8988T (cell line): ENCODE measurements around the gene SIRPG.
"Not testable (repeated sequence)": the region's sequence is repeated elsewhere in the genome, so short reads cannot be mapped to it uniquely, and the experiment has no call there.

Experiments
- DNase-seq: peaks from one replicate; pipeline ENCODE4 v3.0.0; 2011

The SIRPG gene

DNA sequence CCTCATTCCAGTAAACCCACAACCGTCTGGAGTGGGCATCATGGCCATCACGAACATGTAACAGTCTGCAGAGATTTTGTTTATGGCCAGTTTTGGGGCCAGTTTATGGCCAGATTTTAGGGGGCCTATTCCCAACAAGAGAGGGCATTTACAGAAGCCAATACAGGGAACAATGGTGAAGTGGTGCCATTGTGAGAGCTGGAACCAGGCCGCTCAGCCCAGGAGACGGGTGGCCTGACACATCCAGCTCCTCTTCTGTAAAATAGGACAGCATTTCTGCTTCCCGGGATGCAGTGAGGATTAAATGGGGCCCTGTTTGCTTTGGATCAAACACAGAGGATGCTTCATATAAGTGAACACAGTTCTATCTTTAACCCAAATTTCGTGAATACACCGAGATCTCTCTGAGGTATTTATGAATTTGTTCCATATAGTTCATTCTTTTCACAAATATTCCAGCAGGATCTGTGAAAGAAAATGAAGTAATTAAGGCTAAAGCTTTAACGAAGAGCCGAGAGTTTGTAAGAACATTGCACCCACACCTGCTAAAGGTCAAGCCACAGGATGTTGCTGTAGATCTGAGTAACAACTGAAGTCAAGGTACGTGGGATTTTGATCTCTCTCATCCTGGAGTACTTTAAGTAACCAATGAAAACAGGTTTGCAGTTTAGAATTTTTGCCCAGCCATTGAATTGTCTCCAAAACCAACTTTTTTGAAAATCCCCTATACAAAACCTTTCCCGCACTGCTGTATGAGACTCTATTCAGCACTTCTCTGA is 14.5 kb upstream of the SIRPG start:
- no peak for DNase-seq

DNA sequence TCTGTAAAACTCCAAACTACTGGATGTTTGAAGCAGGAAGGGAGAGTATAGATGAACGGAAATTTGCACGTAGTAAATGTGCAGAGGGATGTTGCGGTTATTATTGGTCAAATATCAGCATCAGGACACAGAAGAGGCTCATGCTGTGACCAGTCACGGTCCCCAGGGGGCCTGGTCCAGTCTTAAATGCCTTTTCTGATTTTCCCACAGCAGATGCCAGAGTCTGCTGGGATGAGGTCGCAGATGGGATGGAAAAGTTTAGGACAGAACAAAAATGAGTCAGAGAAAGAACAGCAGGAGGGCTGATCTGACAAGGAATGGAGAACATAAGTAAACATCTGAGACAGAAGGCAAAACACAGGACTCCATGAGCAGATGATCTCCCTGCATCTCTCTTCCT is 11.7 kb upstream of the SIRPG start:
- DNase-seq: no peak

DNA sequence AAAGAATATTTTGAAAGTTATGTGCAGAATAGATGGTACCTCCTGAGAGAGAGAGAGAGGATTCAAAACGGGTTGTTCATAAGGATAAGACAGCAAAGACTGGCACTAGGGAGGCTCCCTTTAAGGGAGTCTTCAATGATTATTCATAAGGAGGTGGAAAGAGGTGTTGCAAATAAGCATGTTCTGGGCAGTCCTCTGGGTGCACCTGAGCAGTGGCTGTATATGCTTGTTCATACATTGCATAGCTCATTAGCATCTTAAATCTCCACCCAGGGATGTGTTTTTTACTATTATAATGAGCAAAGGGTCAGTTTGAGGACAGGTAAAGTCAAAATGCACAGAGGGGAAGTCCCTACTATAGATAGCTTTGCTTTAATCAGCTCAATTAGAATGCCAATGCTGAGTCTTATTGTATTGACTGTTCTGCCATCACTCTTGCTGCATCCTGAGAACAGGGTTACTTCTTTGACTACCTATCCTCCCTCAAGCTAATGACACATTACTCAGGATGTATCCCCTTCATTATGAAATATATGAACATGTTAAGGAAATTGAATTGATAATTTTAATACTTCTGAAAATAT is 10.0 kb upstream of the SIRPG start:
- no peak for DNase-seq

DNA sequence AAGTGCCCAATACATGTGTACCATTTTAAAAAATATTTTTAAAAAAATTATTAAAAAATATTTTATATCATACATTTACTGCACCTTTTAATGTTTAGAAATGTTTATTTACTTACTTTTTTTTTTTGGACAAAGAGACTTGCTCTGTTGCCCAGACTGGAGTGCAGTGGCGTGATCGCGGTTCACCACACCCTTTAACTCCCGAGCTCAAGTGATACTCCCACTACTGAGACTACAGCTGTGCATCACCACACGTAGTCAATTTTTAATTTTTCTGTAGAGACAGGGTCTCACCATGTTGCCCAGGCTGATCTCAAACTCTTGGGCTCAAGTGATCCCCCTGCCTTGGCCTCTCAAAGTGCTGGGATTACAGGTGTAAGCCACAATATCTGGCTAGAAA is 9.2 kb upstream of the SIRPG start:
- DNase-seq: no peak

DNA sequence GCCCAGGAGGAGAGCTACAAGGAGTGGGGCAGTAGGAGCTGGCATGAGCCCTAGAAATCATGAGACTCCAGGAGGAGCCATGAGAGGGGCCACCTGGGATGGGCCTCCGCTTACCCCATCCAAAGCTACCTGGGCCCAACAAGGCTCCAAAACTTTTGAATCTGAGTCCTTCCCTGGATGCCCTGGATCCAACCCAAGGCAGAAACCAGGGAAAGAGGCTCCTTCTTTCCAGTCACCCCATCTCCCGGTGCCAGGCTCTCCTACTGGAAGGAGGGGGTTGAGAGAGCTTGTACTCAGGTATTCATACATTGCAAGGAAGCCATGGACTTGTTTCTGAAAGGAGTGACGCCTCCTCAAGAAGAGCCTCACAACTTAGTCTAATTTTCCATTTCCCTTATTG is 7.8 kb upstream of the SIRPG start:
- DNase-seq: no peak

DNA sequence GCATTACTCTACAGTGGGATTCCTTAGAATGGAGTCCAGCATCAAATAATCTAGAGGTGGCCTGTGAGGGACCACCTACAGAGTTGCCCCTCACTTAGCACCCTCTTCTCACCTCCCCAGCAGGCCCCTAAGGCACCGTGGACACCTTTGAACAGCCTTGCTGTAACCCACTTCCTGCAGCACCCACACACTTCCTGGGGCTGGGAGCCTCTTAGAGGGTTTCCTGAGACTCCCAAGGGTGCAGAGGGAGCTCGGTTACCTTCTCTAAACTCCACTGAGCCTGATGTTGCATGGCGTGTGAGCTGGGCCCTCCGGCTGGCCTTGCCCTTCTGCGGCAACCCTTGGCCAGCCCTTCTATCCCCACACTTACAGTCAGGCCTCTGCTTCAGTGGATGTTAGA is 7.3 kb upstream of the SIRPG start:
- no peak for DNase-seq

DNA sequence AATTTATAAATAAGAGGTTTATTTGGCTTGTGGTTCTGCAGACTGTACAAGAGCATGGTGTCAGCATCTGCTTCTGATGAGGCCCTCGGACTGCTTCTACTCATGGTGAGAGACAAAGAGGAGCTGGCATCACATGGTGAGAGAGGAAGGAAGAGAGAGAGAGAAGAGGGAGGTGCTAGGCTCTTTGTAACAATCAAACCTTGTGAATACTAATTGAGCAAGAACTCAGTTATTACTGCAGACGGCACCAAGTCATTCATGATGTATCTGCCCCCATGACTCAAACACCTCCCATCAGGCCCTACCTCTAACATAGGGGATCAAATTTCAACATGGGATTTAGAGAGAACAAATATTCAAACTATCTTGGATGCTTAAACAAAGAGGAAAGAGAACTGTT is 6.3 kb upstream of the SIRPG start:
- no peak for DNase-seq

DNA sequence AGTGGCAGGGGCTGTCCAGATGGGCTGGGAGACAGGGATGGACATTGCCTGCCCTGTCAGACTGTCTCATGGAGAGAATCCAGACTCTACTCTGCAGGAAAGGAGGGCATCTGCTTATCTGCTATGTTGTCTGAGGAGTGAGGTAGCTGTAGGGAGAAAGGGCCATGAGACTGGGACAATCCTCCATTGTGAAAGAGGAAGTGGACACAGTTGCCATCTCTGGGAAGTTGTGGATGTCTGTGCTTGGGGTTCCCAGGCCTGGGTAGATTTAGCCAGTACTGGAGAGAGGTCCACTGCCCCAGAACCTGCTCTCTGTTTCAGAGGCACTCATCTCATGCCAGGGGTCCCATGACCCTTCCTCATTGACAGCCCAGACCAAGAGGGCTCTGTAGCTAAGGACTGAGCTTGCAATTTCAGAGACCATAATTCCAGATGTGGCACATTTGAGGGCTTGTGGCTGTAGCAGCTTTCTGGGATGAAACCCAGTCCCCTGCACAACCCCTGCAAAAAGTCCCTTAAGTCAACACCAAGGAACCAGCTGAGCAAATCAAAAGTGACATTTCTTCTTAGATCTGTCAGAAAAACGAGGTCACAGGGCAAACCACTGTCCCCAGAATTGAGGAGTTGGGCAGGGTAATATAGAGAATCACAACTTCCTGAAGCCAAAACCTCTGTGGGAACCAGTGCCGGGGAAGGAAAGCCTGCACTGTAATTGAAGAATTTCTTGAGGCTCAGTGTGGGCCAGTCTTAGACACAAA is 4.1 kb upstream of the SIRPG start:
- no peak for DNase-seq

DNA sequence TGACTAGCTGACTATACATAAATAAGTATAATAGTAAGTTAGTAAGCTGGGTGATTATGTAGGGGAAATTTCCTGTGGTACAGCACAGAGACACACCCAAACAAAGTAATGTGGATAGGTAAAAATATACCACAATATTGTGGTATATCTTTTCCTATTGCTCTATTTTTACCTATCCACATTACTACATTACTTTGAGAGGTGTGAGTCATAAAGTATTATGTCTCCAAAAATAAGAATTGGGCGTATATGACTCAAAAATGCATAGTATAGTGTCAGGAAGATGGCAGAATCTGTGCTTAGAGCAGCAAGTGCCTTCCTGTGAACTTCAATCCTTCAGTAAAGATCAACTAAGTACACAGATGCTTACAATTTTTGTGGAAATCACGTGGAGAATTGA is 2.7 kb upstream of the SIRPG start:
- DNase-seq: no peak

DNA sequence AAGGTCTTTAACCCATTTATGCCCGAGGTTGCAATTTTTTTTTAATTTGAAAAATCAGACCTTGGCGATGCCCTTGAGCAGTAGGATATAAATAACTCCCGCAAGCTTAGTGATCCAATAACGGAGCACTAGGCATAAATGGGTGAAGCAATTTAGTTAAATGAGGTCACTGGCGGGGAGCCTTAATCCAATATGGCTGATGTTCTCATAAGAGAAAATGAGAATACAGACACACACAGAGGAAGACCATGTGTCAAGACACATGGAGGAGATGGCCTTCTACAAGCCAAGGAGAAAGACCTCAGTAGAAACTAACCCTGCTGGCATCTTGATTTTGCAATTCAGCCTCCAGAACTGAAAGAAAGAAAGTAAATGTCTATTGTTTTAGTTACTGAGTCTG is 735 bp downstream of the SIRPG start:
- DNase-seq: no peak

DNA sequence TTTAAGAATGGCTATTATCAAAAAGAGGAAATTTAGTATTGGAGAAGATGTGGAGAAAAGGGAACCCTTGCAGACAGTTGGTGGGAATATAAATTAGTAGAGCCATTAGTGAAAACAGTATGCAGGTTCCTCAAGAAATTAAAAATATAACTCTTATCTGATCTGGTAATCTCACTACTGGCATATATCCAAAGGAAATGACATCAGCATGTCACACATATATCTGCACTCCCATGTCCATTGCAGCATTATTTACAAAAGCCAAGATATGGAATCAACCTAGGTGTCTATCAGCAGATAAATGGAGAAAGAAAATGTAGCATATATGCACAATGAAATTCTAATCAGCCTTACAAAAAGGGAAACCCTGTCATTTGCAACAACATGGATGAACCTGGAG is 2.6 kb downstream of the SIRPG start:
- DNase-seq: no peak

DNA sequence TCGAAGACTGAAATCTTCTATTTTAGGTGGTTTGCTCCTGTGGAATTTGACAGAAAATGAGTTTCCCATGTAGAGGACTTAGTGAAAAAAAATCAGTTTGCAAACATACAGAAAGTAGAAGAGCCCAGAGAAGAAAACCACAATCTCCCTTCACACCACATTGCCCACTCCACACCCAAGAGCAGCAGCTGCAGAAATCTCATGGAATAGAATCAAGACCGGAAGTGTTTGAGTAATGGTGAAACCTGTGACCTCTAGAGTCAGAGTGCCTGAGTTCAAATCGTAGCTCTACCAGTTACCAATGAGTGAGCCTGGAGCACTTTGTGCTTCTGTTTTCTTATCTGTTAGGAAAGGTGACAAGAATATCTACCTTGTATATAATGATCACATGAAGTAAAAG is 4.6 kb downstream of the SIRPG start:
- DNase-seq: no peak

DNA sequence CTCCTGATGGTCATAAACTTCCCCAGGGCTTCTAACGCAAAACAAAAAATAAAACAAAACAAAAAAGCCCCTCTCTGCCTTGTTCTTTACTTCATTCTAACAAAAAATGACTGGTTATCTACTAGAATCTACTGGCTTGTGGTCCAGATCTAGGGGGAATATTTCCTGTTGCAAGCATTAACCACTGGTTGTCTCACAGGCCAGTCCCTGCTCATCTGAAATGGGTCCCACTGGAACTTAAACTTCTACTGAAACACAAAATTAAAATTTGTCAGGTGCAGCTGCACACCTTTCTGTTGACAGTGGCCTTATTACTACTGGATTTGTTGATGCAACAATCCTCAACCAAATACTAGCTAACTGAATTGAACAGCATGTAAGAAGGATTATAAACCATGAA is 5.5 kb downstream of the SIRPG start:
- DNase-seq: no peak

DNA sequence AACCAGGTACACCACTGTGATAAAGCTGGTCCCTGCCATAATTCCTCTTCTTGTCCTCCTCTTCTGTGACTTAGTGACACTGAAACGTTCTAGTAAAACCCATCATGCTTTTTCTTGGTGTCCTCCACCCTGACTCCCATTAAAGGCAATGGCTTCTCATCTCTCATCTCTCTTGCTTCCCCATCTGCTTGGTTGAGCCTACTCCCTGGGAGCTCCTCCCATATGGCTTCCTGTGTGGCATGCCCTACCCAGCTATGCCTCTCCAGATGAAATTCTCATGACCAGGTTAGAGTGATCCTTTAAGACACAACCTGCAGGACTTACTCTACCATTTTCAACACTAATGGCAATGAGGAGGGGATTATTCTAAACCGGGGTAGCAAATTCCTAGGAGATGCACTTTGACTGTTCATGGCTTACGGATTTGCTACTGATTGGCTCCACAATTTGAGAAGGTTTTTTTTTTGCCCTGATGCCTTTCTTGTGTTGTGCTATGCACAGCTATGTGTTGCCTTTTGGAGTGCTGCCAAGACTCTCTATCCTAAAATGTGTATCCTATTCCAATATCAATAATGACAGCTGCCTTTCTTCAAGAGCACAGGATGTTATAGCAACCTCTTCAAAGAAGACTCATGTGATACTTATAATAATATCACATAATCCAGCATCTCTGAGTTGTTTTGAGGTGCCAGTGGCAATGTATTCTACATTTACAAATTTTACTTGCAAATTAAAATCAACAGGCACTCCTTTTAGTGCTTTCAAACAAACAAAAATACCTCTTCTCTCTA is 6.1 kb downstream of the SIRPG start:
- DNase-seq: no peak

DNA sequence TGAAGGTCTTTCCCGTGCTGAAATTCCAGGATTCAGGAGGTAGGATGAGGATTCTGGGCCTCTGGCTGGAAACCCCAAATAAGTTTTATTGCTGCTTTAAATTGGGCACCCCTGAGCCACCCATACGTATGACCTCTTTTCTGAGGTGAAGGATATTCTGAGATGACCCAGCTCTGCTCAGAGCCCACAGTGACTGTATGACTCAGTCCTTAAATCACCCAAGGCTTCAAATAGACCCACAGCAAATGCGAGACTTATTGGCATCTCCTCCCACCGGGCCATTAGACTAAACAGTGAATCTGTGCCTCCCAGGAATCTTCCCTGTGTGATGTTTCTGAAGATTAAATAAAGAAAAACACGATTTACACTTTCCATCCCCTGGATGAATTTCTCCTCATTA is 9.5 kb downstream of the SIRPG start:
- DNase-seq: no peak

DNA sequence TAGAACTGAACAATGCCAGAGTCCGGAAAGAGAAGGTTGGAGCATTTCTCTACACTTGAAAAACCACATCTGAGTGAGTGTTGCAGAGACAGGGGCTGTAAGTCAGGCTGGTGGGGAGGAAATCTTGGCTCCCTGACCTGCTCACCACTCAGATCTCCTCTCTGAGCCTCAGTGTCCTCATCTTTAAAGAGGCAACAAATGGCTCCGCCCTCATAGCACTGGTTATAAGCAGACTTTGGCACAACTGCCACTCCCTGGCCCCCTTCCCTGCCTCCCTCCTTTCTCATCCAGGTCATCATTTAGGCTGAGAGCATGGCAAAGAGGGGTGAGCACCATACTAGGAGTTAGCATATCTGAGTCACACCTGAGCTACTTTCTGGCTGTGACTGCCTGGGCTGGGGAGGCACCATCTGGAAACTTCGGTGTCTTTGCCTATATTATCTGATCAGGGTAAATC is 10.6 kb downstream of the SIRPG start:
- DNase-seq: no peak

DNA sequence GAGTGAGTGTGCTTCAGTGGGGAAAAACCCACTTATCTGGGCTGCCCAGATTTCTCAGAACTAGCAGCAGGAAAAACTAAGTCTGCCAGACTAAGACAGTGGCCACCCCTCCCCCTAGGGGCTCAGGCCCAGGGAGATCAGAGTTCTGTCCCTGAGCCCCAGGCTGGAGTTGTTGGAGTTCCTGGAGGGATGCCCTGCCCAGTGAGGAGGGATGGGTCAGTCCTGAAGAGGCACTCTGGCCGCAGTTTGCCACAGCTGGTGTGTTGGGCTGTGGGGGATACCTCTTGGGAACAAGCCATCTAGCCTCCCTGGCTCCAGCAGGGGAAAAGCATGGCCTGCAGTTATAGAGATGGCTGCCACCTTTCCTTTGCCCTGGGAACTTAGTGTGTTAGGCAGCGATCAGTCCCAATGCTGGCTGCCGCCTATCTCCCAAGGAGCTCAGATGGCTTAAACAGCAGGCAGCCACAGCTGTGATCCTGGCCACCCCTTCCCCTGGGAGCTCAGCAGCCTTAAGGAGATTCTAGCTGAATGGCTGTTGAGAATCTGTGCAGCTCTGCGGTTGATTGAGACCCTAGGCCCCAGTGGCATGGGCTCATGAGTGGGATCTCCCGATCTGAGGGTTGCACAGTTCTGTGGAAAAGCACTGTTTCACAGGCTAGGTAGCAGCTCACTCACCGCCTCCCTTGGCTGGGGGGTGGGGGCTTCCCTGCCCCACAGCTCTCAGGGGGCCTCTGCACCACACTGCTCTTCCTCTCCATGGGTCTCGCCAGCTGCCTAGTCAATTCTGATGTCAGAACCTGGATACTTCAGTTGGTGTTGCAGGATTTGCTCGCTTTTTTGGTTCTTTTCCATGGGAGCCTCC is 13.2 kb downstream of the SIRPG start:
- DNase-seq: no peak

DNA sequence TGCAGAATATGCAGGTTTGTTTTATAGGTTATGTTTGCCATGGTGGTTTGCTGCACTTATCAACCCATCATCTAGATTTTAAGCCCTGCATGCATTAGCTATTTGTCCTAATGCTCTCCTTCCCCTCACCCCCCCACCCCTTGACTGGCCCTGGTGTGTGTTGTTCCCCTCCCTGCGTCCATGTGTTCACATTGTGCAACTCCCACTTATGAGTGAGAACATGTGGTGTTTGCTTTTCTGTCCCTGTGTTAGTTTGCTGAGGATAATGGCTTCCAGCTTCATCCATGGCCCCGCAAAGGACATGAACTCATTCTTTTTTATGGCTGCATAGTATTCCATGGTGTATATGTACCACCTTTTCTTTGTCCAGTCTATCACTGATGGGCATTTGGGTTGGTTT is 18.9 kb downstream of the SIRPG start:
- DNase-seq: not testable (repeated sequence)

DNA sequence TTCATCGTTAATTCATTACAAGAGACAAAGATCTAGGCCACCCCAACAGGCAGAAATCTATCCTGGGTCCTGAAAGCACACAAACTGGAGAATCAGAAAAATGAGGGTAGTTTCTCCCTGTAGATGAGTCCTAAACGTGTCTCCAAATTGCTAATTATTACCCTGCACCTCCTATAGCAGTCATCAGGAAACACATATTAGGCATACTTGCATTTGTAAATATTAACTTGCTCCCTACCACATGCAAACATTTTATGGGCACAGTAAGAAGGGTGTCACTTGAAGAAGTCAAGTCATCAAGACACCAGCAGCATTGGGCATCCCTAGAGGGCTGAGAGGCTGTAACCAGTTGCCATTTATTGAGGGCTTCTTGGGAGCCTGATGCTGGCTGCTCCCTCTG is 19.8 kb downstream of the SIRPG start:
- DNase-seq: no peak

DNA sequence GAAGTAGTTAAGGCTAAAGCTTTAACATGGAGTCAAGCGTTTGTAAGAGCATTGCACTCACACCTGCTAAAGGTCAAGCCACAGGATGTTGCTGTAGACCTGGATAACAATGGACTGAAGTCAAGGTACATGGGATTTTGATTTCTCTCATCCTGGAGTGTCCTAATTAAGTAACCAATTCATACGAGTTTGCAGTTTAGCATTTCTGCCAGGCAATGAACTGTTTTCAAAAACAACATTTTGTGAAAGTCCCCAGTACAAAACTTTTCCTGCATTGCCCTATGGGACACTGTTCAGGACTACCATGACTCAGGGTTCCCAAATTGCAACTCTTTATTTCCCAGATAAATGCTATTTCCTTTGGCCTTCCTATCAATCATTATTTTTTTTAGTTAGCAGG is 20.4 kb downstream of the SIRPG start:
- no peak for DNase-seq

DNA sequence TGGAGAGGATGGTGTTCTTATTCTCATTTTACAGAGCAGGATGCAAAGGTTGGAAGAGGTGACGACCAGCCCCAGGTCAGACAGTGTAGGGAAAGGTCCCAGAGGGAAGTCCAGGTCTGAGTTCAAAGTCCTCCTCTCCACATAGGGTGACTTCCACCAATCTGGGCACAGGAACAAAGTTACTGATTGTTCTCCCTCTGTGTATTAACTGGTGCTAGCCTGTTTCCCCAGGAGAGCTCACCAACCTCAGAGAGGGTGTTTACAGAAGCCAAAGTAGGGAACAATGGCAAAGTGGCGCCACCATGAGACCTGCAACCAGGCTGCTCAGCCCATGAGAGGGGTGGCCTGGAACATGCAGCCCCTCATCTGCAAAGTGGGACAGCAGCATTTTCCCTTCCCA is 21.0 kb downstream of the SIRPG start:
- DNase-seq: no peak

DNA sequence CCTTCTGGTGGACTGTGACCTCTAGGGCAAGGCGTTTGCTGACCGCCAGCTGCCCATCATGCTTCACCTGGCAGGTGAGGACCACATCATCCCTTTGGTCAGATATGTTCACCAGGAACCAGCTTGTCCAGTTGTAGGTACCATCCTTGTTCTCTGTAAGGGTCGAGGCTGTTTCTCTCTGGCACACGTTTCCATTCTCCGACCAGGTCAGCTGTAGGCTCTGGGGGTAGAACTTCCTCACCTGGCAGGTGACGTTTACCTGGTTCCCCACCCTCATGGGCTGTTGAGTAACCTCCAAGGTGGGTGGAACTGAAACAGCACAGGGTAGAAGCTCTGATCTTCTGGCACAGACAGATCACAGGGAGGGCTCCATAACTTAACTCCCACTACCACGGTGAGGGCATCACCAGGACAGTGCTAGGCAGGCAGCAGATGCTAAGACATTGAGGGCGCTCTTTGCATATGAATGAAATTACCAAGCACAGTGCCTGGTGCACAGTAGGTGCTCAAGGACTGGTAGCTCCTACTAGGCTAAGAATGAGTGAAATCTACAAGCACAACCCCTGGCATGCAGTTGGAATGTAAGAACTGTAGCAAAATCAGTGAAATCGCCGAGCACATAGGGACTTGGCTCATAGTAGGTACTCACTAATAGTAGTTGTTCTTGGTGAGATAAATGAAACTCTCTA is 22.1 kb downstream of the SIRPG start:
- DNase-seq: no peak
